Measurements from ENCODE around the gene SH3BGR. TPM values are rescaled to one million over a fixed set of nuclear protein-coding genes. Genes with fewer than 3 reads are reported as not detected.
A peak's percentile ranks its signal among the peaks of the same experiment; 100 is the strongest.

SH3BGR gene
- total RNA-seq, 4 donors from 2014 or later: 0.75 to 116 (median 4.2) TPM

DNA sequence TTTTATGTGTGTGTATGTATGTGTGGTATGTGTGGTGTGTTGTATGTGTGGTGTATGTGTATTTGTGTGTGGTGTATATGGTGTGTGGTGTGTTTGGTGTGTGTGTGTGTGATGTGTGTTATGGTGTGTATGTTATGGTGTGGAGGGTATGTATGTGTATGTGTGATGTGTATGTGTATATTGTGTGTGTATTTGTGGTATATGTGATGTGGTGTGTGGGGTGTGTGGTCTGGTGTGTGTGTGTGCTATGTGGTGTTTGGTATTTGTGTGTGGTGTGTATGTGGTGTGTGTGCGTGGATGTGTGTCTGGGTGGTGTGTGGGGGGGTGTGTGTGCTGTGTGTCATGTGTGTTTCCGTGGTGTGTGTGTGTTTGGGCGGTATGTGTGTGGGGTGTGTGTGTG is 59.3 kb downstream of the SH3BGR start:
- no peak for DNase-seq
- Histone ChIP-seq H3K9me3 (no peaks in the 10 kb centered on the region), H3K27me3 (no peaks in the 10 kb centered on the region), H3K27ac (no peak overlapping the region), H3K36me3 (no peaks in the 10 kb centered on the region), H3K4me3 (no peak overlapping the region), H3K4me1 (no peaks in the 10 kb centered on the region)
- intact Hi-C loops (cut with DNase I): no loop called here
- TF ChIP-seq POLR2A (IDR thresholded peaks at IDR 0.05): no peak
- TF ChIP-seq, protein P1, sequence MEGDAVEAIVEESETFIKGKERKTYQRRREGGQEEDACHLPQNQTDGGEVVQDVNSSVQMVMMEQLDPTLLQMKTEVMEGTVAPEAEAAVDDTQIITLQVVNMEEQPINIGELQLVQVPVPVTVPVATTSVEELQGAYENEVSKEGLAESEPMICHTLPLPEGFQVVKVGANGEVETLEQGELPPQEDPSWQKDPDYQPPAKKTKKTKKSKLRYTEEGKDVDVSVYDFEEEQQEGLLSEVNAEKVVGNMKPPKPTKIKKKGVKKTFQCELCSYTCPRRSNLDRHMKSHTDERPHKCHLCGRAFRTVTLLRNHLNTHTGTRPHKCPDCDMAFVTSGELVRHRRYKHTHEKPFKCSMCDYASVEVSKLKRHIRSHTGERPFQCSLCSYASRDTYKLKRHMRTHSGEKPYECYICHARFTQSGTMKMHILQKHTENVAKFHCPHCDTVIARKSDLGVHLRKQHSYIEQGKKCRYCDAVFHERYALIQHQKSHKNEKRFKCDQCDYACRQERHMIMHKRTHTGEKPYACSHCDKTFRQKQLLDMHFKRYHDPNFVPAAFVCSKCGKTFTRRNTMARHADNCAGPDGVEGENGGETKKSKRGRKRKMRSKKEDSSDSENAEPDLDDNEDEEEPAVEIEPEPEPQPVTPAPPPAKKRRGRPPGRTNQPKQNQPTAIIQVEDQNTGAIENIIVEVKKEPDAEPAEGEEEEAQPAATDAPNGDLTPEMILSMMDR (IDR thresholded peaks at IDR 0.05): no peak
- 87 to 96% methylated on average over 3 of the region's 3 CpGs for WGBS, 2 donors

DNA sequence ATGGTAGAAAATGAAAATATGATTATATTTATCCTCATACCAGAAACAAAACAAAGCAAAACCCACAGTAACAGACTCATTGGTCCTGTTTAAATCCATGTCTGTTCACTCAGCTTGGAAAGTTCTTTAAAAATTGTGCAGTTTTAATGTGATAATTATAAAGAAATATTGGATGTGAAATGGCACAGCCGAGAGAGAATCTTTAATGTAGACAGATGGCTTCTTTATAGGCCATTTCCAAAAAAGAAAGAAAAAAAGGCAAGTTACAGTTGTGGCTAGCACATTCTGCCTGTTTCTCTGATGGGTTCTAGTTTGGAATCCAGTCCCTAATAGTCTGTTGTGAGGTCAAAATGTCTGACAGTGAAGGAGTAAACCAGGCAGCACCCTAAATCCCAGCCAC is 62.0 kb downstream of the SH3BGR start:
- 79 to 81% methylated on average over 1 of the region's 1 CpG for WGBS, 2 donors
- H3K9me3 ChIP-seq: no peaks in the 10 kb centered on the region
- intact Hi-C loops (cut with DNase I): no loop called here
- H3K27me3 ChIP-seq: no peaks in the 10 kb centered on the region
- no peak overlapping the region for H3K27ac ChIP-seq
- DNase-seq: no peak
- no peak overlapping the region for H3K4me3 ChIP-seq
- TF ChIP-seq, protein P1 (IDR thresholded peaks at IDR 0.05): no peak
- no peak for TF ChIP-seq POLR2A (IDR thresholded peaks at IDR 0.05)
- peaks cover 0 to 6% (median 0%) of the 10 kb centered on the region in 3 donors for H3K4me1 ChIP-seq
- no peaks in the 10 kb centered on the region for H3K36me3 ChIP-seq

DNA sequence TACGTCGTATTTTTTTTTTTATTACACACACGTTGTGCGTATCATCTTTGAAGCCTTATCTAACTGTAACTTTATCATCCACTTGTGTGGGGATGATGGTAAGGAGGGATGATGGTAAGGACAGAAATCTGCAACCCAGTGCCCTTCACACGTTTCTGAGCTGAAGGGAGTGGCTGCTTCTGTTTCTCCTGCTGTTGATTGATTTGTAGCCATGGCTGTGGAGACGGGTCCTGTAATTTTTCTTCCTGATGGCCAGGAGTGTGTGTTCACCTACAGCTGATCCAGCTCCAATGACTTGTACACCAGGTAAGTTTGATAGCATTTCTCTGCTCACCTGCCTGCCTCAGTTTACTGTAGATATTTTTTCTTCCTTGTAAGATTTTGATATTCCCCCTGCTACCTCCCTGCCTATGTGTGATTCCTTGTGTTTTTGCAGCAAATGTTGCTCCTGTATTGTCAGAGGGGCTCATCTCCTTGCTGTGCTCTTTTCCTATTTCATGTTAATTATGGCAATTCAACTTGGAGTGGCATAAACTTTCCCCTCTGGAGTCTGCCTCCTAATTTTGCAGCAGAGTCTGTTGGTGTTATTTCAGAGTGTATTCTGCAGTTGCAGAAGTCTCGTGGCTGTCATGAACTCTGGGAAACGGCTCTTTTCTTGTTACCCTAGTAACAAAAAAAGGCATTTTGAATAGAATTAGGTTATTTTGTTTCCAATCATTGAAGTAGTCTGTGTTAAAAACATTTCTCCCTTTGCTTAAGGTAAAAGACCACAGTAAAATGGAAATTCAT is 64.1 kb downstream of the SH3BGR start:
- no peaks in the 10 kb centered on the region for H3K36me3 ChIP-seq
- H3K4me3 ChIP-seq: no peak overlapping the region
- H3K27ac ChIP-seq: no peak overlapping the region
- WGBS, 2 donors: 59 to 64% methylated on average over 8 of the region's 8 CpGs
- DNase-seq: no peak
- no peak for TF ChIP-seq POLR2A (IDR thresholded peaks at IDR 0.05)
- TF ChIP-seq, protein P1 (IDR thresholded peaks at IDR 0.05): no peak
- H3K27me3 ChIP-seq: no peaks in the 10 kb centered on the region
- intact Hi-C loops (cut with DNase I): loop anchor here (5.0 kb wide), 1 partner anchor 201 kb away; no protein-coding TSS in a partner anchor
- no peaks in the 10 kb centered on the region for H3K9me3 ChIP-seq
- H3K4me1 ChIP-seq: peaks cover 0 to 6% (median 0%) of the 10 kb centered on the region in 3 donors

DNA sequence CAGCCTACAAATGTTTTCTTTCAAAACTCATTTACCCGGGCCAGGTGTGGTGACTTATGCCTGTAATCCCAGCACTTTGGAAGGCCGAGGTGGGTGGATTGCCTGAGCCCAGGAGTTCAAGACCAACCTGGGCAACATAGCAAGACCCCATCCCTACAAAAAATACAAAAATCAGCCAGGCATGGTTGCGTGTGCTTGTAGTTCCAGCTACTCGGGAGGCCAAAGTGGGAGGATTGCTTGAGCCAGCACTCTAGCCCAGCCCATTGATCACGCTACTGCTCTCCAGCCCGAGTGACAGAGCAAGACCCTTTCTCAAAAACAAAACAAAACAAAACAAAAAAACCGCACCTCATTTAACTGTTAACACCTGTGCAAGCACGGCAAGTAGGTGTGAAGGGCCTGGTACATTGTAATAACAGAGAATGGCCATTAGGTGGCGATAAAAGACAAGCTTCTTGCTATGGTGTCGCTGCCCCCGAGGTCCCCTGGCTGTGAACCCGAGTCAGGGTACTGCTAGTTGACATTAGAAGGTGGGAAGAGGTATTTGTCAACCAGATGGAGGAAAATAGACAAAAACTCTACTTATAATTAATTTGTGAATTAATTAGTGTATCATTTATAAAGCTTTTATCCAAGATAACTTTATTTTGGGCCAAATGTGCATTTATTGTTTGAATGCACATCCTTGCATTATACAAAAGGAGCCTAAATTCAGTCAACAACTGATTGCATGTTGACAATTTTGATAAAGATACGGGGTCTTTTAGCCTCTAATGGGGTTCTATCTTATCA is 66.5 kb downstream of the SH3BGR start:
- TF ChIP-seq, protein P1 (IDR thresholded peaks at IDR 0.05): peak; percentile 75 to 89 (median 80)
- TF ChIP-seq POLR2A (IDR thresholded peaks at IDR 0.05): no peak
- intact Hi-C loops (cut with DNase I): loop anchor here (5.0 kb wide), 1 partner anchor 199 kb away; no protein-coding TSS in a partner anchor
- H3K4me1 ChIP-seq: peaks cover 0 to 6% (median 0%) of the 10 kb centered on the region in 3 donors
- H3K4me3 ChIP-seq: no peak overlapping the region
- H3K9me3 ChIP-seq: no peaks in the 10 kb centered on the region
- no peak overlapping the region for H3K27ac ChIP-seq
- 1 to 17% methylated on average over 9 to 11 of the region's 13 CpGs for WGBS, 2 donors
- H3K27me3 ChIP-seq: no peaks in the 10 kb centered on the region
- no peak for DNase-seq
- H3K36me3 ChIP-seq: no peaks in the 10 kb centered on the region

DNA sequence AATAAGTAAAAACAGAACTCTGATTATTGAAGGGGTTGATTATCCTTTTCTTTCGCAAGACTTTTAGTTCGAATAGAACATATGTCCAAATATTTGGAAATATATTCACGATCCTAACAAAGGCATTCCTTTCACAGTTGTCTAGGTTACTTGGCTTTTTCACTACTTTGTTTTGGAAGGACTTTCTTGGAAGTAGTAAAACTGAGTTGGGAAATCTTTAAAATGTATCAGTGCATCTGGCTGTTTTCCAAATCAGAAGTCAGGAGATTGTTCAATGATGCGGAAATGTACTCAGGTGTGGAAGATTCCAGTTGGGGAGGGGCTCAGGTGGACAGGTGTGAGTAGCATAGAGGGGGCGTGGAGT is 67.1 kb downstream of the SH3BGR start:
- DNase-seq: no peak
- H3K27me3 ChIP-seq: no peaks in the 10 kb centered on the region
- peaks cover 0 to 6% (median 0%) of the 10 kb centered on the region in 3 donors for H3K4me1 ChIP-seq
- intact Hi-C loops (cut with DNase I): loop anchor here (5.0 kb wide), 1 partner anchor 198 kb away; no protein-coding TSS in a partner anchor
- TF ChIP-seq, protein P1 (IDR thresholded peaks at IDR 0.05): no peak
- TF ChIP-seq POLR2A (IDR thresholded peaks at IDR 0.05): no peak
- 26 to 33% methylated on average over 4 to 5 of the region's 5 CpGs for WGBS, 2 donors
- no peaks in the 10 kb centered on the region for H3K36me3 ChIP-seq
- H3K4me3 ChIP-seq: no peak overlapping the region
- H3K9me3 ChIP-seq: no peaks in the 10 kb centered on the region
- H3K27ac ChIP-seq: no peak overlapping the region

Data from esophagus squamous epithelium (tissue), 5 donors.